ENCODE results near the gene LAMP5. TPM values are rescaled to one million over a fixed set of nuclear protein-coding genes. Genes with fewer than 3 reads are reported as not detected.
A peak's percentile ranks its signal among the peaks of the same experiment; 100 is the strongest.

LAMP5 gene
- total RNA-seq, 1 donor, result not detected

DNA sequence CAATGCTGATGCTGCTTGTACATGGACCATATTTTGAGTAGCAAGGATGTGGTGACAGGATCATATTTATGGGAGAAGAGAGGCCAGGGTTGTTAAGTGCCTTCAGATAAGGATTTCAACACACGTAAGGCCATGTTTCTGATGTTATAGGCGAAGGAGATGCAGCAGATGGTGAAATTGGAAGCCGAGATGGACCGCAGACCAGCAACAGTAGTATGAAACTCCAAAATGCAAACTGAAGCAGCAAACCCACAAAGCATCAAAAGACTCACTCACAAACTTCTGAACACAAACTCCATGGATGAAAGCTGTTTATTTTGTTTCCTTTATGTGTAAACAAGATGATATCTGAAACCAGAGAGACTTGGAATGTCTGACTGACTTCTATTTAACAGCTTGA is 35.6 kb upstream of the LAMP5 start:
- no peak overlapping the region for H3K4me3 ChIP-seq (ENCODE audit: low read depth, low read length)
- TF ChIP-seq, protein P1, sequence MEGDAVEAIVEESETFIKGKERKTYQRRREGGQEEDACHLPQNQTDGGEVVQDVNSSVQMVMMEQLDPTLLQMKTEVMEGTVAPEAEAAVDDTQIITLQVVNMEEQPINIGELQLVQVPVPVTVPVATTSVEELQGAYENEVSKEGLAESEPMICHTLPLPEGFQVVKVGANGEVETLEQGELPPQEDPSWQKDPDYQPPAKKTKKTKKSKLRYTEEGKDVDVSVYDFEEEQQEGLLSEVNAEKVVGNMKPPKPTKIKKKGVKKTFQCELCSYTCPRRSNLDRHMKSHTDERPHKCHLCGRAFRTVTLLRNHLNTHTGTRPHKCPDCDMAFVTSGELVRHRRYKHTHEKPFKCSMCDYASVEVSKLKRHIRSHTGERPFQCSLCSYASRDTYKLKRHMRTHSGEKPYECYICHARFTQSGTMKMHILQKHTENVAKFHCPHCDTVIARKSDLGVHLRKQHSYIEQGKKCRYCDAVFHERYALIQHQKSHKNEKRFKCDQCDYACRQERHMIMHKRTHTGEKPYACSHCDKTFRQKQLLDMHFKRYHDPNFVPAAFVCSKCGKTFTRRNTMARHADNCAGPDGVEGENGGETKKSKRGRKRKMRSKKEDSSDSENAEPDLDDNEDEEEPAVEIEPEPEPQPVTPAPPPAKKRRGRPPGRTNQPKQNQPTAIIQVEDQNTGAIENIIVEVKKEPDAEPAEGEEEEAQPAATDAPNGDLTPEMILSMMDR (IDR thresholded peaks at IDR 0.05; ENCODE audit: insufficient read depth, low read depth, low read length), result no peak
- peak; percentile 74 for DNase-seq (ENCODE audit: low read depth)

DNA sequence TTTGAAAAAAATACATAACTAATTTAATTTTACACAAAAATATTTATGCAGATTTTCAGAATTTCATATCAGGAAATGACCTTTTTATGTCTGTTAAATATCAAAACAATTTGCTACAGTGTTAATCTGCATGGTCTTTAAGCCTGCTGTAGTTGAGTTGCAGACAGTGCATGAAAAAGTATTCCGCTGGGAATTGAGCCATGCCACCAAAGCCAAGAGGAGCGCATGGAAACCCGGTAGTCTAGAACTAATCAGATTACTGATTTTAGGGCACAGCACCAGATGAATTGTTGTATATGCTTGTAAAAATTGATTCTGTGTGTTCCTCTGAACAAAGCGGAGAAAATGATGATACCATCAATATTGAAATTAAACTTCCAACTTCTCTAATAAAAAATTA is 34.3 kb upstream of the LAMP5 start:
- no peak overlapping the region for H3K4me3 ChIP-seq (ENCODE audit: low read depth, low read length)
- TF ChIP-seq, protein P1 (IDR thresholded peaks at IDR 0.05; ENCODE audit: insufficient read depth, low read depth, low read length), result no peak
- DNase-seq (ENCODE audit: low read depth), result no peak

DNA sequence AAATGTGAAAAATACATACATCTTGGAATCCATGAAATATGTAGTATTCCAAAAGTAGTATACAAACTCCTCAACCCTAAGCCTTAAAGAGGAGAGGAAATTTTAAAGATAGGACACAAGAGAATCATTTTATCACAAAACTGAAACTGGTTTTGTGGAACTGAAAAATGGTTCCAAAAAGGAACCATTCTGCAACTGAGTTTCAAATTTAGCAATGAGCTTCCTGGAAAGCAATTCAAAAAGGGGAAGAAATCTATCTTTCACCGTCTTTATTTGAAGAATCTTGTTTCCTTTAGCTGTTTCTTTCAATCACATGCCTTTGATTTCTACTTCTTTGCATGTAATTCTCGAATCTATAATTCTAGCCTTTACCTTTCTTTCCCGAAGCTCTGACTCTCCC is 32.2 kb upstream of the LAMP5 start:
- no peak overlapping the region for H3K4me3 ChIP-seq (ENCODE audit: low read depth, low read length)
- TF ChIP-seq, protein P1 (IDR thresholded peaks at IDR 0.05; ENCODE audit: insufficient read depth, low read depth, low read length), result no peak
- DNase-seq (ENCODE audit: low read depth), result no peak

DNA sequence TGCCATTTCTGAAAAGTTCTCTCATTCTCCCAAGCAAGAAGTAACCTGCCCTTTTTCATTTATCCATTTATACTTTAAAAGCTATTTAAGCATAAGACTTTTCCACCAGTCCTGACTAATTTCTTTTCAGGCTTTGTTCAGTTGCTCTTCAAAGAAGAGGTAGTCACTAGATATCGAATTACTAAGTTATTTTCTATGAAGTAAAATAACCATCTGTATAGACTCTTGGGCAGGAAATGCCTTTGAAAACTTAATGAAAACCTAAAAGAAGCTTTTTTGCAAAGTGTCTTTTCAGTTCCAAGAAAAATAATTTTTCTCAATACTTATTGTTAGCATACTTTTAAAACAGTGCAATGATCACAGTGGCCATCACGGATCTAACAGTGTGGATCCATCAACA is 31.3 kb upstream of the LAMP5 start:
- H3K4me3 ChIP-seq (ENCODE audit: low read depth, low read length), result no peak overlapping the region
- TF ChIP-seq, protein P1 (IDR thresholded peaks at IDR 0.05; ENCODE audit: insufficient read depth, low read depth, low read length), result no peak
- no peak for DNase-seq (ENCODE audit: low read depth)

DNA sequence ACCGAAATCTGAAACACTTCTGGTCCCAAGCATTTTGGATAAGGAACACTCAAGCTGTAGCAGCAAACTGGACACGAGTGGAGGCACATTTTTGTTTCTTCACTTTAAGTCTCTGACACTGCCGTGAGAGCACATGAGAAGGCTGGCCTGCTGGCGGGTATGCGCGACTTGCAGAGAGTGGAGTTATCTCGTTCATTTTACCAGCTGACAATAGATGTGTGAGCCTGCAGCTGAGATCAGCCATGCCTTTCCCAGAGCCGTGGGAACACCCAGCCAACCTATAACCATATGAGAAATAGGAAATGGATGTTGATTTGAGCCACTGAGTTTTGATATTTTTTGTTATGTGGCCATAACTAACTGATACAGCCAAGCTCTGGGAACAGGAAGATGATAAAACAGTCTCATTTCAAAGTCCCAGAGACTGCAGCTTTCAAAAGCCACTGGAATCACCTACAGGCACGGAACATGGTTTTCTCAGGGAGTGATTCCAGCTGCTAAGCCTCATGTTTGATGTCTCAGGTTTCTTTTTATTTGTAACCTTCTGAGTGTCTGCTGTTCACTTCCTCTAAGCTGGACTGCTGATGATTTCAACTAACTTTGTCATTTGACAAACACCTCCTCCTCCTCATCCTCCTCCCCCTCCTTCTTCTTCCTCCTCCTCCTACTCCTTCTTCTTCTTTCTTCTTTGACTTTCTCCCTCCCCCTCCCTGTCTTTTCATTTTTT is 28.6 kb upstream of the LAMP5 start:
- TF ChIP-seq, protein P1 (IDR thresholded peaks at IDR 0.05; ENCODE audit: insufficient read depth, low read depth, low read length), result no peak
- DNase-seq (ENCODE audit: low read depth), result no peak

DNA sequence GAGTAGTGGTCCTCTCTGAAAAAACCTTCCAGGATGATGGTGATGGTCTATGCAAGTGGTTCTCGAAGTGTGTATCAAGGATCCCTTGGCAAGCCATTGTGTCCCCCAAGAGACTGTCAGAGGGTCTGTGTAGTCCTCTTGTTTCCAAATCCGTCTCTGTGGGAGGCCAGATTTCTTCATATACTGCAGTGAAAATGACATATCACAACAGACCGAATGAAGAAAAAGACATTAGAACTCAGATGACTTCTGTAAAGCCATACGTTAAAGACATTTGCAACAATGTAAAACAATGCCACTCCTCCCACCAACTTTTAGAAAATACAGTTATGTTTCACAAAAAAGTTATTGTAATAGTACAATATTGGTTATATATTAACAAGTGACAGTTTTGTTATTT is 27.2 kb upstream of the LAMP5 start:
- TF ChIP-seq, protein P1 (IDR thresholded peaks at IDR 0.05; ENCODE audit: insufficient read depth, low read depth, low read length), result no peak
- no peak overlapping the region for H3K4me3 ChIP-seq (ENCODE audit: low read depth, low read length)
- no peak for DNase-seq (ENCODE audit: low read depth)

More for the DNA sequence above, 28.6 kb upstream of the LAMP5 start:
- H3K4me3 ChIP-seq (ENCODE audit: low read depth, low read length), result no peak overlapping the region

DNA sequence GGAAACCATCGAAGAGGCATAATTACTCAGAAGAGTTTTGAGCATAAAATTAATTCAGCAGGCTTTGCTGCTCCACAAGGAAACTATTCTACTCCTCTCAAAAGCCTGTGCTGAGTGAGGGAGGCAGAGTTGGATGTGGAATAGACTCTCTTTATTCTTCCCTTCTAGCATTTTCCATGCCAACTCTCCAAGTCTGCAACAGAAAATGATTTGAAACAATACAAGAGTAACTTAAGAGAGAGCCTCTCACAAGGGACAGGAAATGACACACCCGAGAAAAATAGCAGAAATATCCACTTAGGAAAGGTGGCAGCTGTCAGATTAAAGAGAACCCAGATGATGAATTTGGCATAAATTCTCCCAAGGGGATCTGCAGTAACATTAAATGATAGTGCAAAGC is 26.3 kb upstream of the LAMP5 start:
- TF ChIP-seq, protein P1 (IDR thresholded peaks at IDR 0.05; ENCODE audit: insufficient read depth, low read depth, low read length), result no peak
- no peak for DNase-seq (ENCODE audit: low read depth)
- no peak overlapping the region for H3K4me3 ChIP-seq (ENCODE audit: low read depth, low read length)

Measured in fibroblast of villous mesenchyme (primary cell).